Measurements from ENCODE around the gene SPTBN4. TPM values are rescaled to one million over a fixed set of nuclear protein-coding genes. Genes with fewer than 3 reads are reported as not detected.

Gene SPTBN4
- total and polyA plus RNA-seq, 8 donors = 1.4 to 18.1 (median 2.2) TPM; not detected in 1

GRCh38 chr19:40594657-40595091, 127.9 kb downstream of the SPTBN4 start:
- peaks cover 17 to 33% (median 32%) of the 10 kb centered on the region in 4 donors for H3K4me1 ChIP-seq
- H3K27me3 ChIP-seq = peaks cover 3 to 51% (median 24%) of the 10 kb centered on the region in 3 donors
- no peak for TF ChIP-seq CTCF (IDR thresholded peaks at IDR 0.05)
- no peak for TF ChIP-seq EP300 (IDR thresholded peaks at IDR 0.05)
- TF ChIP-seq POLR2A (IDR thresholded peaks at IDR 0.05) = no peak
- TF ChIP-seq POLR2AphosphoS5 (IDR thresholded peaks at IDR 0.05) = no peak
- DNase-seq = peak in 1 of 2 donors; percentile 30
- H3K4me3 ChIP-seq = no peak overlapping the region
- H3K36me3 ChIP-seq = peaks cover 0 to 16% (median 9%) of the 10 kb centered on the region in 4 donors
- H3K27ac ChIP-seq = no peak overlapping the region
- no peaks in the 10 kb centered on the region for H3K9me3 ChIP-seq
- intact Hi-C loops (cut with DNase I; ENCODE audit: low total_unique reads) = loop anchor here (5.0 kb wide), 1 partner anchor 67 kb away; no protein-coding TSS in a partner anchor
- WGBS, 5 donors = 24 to 30% (median 25%) methylated on average over 11 to 13 of the region's 13 CpGs

GRCh38 chr19:40596608-40597328, 130.0 kb downstream of the SPTBN4 start:
- Histone ChIP-seq H3K27ac (no peak overlapping the region), H3K36me3 (no peaks in the 10 kb centered on the region), H3K4me1 (peaks cover 28 to 52% (median 52%) of the 10 kb centered on the region in 4 donors), H3K4me3 (peak overlapping the region; percentile 24 to 46 (median 27)), H3K9me3 (no peaks in the 10 kb centered on the region), H3K27me3 (peaks cover 3 to 72% (median 43%) of the 10 kb centered on the region in 3 donors)
- TF ChIP-seq POLR2A (IDR thresholded peaks at IDR 0.05) (no peak), EP300 (IDR thresholded peaks at IDR 0.05) (no peak), POLR2AphosphoS5 (IDR thresholded peaks at IDR 0.05) (no peak), CTCF (IDR thresholded peaks at IDR 0.05) (no peak)
- intact Hi-C loops (cut with DNase I; ENCODE audit: low total_unique reads) = no loop called here
- WGBS, 5 donors = 6 to 27% (median 7%) methylated on average over 5 to 51 of the region's 53 CpGs
- DNase-seq = peak; percentile 76 to 81

GRCh38 chr19:40597329-40597838, 130.6 kb downstream of the SPTBN4 start:
- peak overlapping the region; percentile 24 to 46 (median 27) for H3K4me3 ChIP-seq
- intact Hi-C loops (cut with DNase I; ENCODE audit: low total_unique reads) = no loop called here
- no peaks in the 10 kb centered on the region for H3K36me3 ChIP-seq
- no peaks in the 10 kb centered on the region for H3K9me3 ChIP-seq
- no peak overlapping the region for H3K27ac ChIP-seq
- TF ChIP-seq CTCF (IDR thresholded peaks at IDR 0.05) (no peak), POLR2A (IDR thresholded peaks at IDR 0.05) (no peak), EP300 (IDR thresholded peaks at IDR 0.05) (no peak), POLR2AphosphoS5 (IDR thresholded peaks at IDR 0.05) (no peak)
- DNase-seq = no peak
- H3K27me3 ChIP-seq = peaks cover 3 to 78% (median 47%) of the 10 kb centered on the region in 3 donors
- H3K4me1 ChIP-seq = peaks cover 33 to 59% (median 58%) of the 10 kb centered on the region in 4 donors
- 8 to 18% (median 11%) methylated on average over 13 to 18 of the region's 18 CpGs for WGBS, 5 donors

GRCh38 chr19:40598121-40598917, 131.5 kb downstream of the SPTBN4 start:
- intact Hi-C loops (cut with DNase I; ENCODE audit: low total_unique reads) = no loop called here

More at GRCh38 chr19:40598121-40598917, 131.5 kb downstream of the SPTBN4 start:
- 1 to 3% (median 2%) methylated on average over 25 to 46 of the region's 46 CpGs for WGBS, 5 donors
- Histone ChIP-seq H3K4me1 (peaks cover 42 to 68% (median 68%) of the 10 kb centered on the region in 4 donors), H3K27ac (peak overlapping the region in 2 of 5 donors; percentile 29 to 81), H3K9me3 (no peaks in the 10 kb centered on the region), H3K4me3 (peak overlapping the region in 1 of 4 donors; percentile 5), H3K27me3 (peaks cover 3 to 83% (median 48%) of the 10 kb centered on the region in 3 donors), H3K36me3 (no peaks in the 10 kb centered on the region)
- DNase-seq = peak; percentile 91 to 96
- TF ChIP-seq POLR2A (IDR thresholded peaks at IDR 0.05) (no peak), EP300 (IDR thresholded peaks at IDR 0.05) (no peak), POLR2AphosphoS5 (IDR thresholded peaks at IDR 0.05) (peak in 2 of 3 donors; percentile 59 to 78), CTCF (IDR thresholded peaks at IDR 0.05) (peak in 6 of 7 experiments; percentile 37 to 97 (median 93))
